ENCODE results near the gene PITPNM2. TPM values are rescaled to one million over a fixed set of nuclear protein-coding genes. Genes with fewer than 3 reads are reported as not detected.

Gene PITPNM2
- total and polyA plus RNA-seq, 2 experiments from 2014 or later, result 3.6 to 6.3 TPM

DNA sequence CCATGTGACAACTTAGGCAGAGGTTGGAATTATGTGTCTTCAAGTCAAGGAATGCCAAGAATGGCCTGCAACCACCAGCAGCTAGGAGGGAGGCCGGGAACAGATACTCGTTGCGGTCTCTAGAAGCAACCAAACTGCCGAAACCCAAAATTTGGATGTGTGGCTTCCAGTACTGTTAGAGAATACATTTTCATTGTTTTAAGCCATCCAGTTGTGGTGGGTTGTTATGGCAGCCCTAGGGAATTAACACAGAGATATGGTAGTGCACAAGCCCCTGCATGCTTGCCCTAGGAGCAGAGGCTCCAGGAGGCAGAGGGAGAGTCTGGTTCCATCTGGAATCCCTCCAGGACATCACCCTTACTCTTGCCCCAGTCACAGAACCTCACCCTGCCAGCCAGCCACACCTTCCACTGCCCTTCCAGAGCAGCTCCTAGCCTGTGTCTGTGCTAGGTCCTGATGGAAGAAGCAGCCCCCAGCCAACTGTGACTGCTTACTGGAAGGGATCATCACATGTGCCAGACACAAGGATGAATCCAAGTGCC lies 19.5 kb downstream of the PITPNM2 start:
- H3K4me2 ChIP-seq, result no peak overlapping the region
- peaks cover 5% of the 10 kb centered on the region for H3K4me1 ChIP-seq (ENCODE audit: insufficient read depth)
- H2AFZ ChIP-seq, result no peak overlapping the region
- DNase-seq (ENCODE audit: low spot score), result no peak
- H3K27me3 ChIP-seq, result no peaks in the 10 kb centered on the region
- H3K36me3 ChIP-seq (replicated peaks; ENCODE audit: insufficient read depth, low read depth), result no peaks in the 10 kb centered on the region
- peaks cover 12% of the 10 kb centered on the region for H3K79me2 ChIP-seq
- no peaks in the 10 kb centered on the region for H3K9me3 ChIP-seq (ENCODE audit: low read depth)
- H4K20me1 ChIP-seq (ENCODE audit: insufficient read depth, poor library complexity, severe bottlenecking), result no peaks in the 10 kb centered on the region
- no peak overlapping the region for H3K27ac ChIP-seq
- H3K9me2 ChIP-seq (replicated peaks; ENCODE audit: insufficient read depth), result no peaks in the 10 kb centered on the region
- TF ChIP-seq, protein P1, sequence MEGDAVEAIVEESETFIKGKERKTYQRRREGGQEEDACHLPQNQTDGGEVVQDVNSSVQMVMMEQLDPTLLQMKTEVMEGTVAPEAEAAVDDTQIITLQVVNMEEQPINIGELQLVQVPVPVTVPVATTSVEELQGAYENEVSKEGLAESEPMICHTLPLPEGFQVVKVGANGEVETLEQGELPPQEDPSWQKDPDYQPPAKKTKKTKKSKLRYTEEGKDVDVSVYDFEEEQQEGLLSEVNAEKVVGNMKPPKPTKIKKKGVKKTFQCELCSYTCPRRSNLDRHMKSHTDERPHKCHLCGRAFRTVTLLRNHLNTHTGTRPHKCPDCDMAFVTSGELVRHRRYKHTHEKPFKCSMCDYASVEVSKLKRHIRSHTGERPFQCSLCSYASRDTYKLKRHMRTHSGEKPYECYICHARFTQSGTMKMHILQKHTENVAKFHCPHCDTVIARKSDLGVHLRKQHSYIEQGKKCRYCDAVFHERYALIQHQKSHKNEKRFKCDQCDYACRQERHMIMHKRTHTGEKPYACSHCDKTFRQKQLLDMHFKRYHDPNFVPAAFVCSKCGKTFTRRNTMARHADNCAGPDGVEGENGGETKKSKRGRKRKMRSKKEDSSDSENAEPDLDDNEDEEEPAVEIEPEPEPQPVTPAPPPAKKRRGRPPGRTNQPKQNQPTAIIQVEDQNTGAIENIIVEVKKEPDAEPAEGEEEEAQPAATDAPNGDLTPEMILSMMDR (IDR thresholded peaks at IDR 0.05; ENCODE audit: poor library complexity), result no peak
- no peak for TF ChIP-seq EZH2 (IDR thresholded peaks at IDR 0.05; ENCODE audit: borderline replicate concordance)
- no peak for TF ChIP-seq EZH2phosphoT487 (IDR thresholded peaks at IDR 0.05; ENCODE audit: low read depth, severe bottlenecking, unreplicated experiment)
- no peak overlapping the region for H3K4me3 ChIP-seq
- 87% methylated on average over 4 of the region's 4 CpGs for WGBS (ENCODE audit: low lambda C conversion rate, missing lambda C conversion rate)

DNA sequence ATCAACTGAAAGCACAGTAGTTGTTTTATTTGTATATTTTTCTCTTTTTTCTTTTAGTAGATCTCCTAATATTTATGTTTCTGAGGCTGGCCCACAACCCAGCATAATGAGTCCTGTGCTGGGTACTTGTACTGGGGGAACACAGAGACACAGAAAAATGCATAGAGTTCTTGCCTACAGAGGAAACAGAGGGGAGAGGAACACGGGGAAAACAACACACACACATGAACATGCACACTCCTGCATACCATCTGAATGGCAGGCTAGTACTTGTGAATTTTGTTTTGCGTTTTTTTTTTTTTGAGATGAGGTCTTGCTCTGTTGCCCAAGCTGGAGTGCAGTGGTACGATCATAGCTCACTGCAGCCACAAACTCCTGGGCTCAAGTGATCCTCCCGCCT lies 21.3 kb downstream of the PITPNM2 start:
- Histone ChIP-seq H4K20me1 (ENCODE audit: insufficient read depth, poor library complexity, severe bottlenecking) (no peaks in the 10 kb centered on the region), H2AFZ (no peak overlapping the region), H3K9me3 (ENCODE audit: low read depth) (no peaks in the 10 kb centered on the region), H3K9me2 (replicated peaks; ENCODE audit: insufficient read depth) (no peaks in the 10 kb centered on the region), H3K27me3 (no peaks in the 10 kb centered on the region), H3K27ac (no peak overlapping the region), H3K4me1 (ENCODE audit: insufficient read depth) (peaks cover 10% of the 10 kb centered on the region), H3K36me3 (replicated peaks; ENCODE audit: insufficient read depth, low read depth) (no peaks in the 10 kb centered on the region), H3K4me3 (no peak overlapping the region), H3K4me2 (no peak overlapping the region), H3K79me2 (peaks cover 14% of the 10 kb centered on the region)
- WGBS (ENCODE audit: low lambda C conversion rate, missing lambda C conversion rate), result 90% methylated on average over 4 of the region's 4 CpGs
- no peak for TF ChIP-seq EZH2 (IDR thresholded peaks at IDR 0.05; ENCODE audit: borderline replicate concordance)
- no peak for TF ChIP-seq EZH2phosphoT487 (IDR thresholded peaks at IDR 0.05; ENCODE audit: low read depth, severe bottlenecking, unreplicated experiment)
- TF ChIP-seq, protein P1 (IDR thresholded peaks at IDR 0.05; ENCODE audit: poor library complexity), result no peak
- no peak for DNase-seq (ENCODE audit: low spot score)

DNA sequence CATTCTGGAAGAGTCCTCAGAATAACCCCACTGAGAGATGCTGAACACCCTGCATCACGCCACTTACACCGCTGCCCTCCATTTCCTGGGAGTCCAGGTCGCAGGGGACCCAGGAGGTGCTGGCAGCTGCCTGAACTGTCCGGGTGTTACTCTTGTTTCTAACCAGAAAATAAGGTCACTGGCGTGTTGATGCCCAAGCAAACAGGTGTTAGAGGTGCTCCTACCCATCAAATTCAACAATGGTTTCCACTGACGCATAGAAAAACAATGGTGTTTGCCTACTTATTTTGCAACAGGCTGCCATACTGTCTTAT lies 23.8 kb downstream of the PITPNM2 start:
- H3K4me1 ChIP-seq (ENCODE audit: insufficient read depth), result peaks cover 10% of the 10 kb centered on the region
- H3K9me3 ChIP-seq (ENCODE audit: low read depth), result no peaks in the 10 kb centered on the region
- H3K4me3 ChIP-seq, result no peak overlapping the region
- H2AFZ ChIP-seq, result no peak overlapping the region
- peak overlapping the region; percentile 50 for H3K27ac ChIP-seq
- H3K36me3 ChIP-seq (replicated peaks; ENCODE audit: insufficient read depth, low read depth), result no peaks in the 10 kb centered on the region
- H4K20me1 ChIP-seq (ENCODE audit: insufficient read depth, poor library complexity, severe bottlenecking), result no peaks in the 10 kb centered on the region
- no peaks in the 10 kb centered on the region for H3K27me3 ChIP-seq
- no peak for TF ChIP-seq EZH2 (IDR thresholded peaks at IDR 0.05; ENCODE audit: borderline replicate concordance)
- TF ChIP-seq, protein P1 (IDR thresholded peaks at IDR 0.05; ENCODE audit: poor library complexity), result no peak
- no peak for TF ChIP-seq EZH2phosphoT487 (IDR thresholded peaks at IDR 0.05; ENCODE audit: low read depth, severe bottlenecking, unreplicated experiment)
- WGBS (ENCODE audit: low lambda C conversion rate, missing lambda C conversion rate), result 97% methylated on average over 6 of the region's 6 CpGs
- no peak overlapping the region for H3K4me2 ChIP-seq
- H3K9me2 ChIP-seq (replicated peaks; ENCODE audit: insufficient read depth), result no peaks in the 10 kb centered on the region
- H3K79me2 ChIP-seq, result peaks cover 19% of the 10 kb centered on the region
- no peak for DNase-seq (ENCODE audit: low spot score)

All from hepatocyte (in vitro differentiated cells).